G401 (cell line): ENCODE measurements around the gene KCNJ6. TPM values are rescaled to one million over a fixed set of nuclear protein-coding genes. Genes with fewer than 3 reads are reported as not detected.
A peak's percentile ranks its signal among the peaks of the same experiment; 100 is the strongest.

Experiments
- DNase-seq: peaks from one replicate; pipeline ENCODE4 v3.0.0-alpha.2; 2015; ENCODE audit warnings: low spot score
- in situ Hi-C: cut with HindIII; loops from 2 replicates; pipeline ENCODE4 v1.10.0; 2016; ENCODE audit warnings: low sequenced_read_pairs, mixed read lengths
- total RNA-seq: library from RNA; depleted of rRNA; stranded (reverse); fragments of >200 nt; shearing (Covaris generic); gene quantifications from 2 replicates; pipeline ENCODE4 v1.2.3, GENCODE V29; 2014

KCNJ6 gene
- total RNA-seq, 1 experiment from 2014 or later: not detected

GRCh38 chr21:37571442-37571841 is 344.8 kb downstream of the KCNJ6 start:
- in situ Hi-C loops: no loop called here
- no peak for DNase-seq

GRCh38 chr21:37568916-37569315 is 347.3 kb downstream of the KCNJ6 start:
- in situ Hi-C loops: no loop called here
- DNase-seq: no peak

- in situ Hi-C loops: no loop called here
- DNase-seq: no peak
Measured at GRCh38 chr21:37568415-37568814, 347.8 kb downstream of the KCNJ6 start.

GRCh38 chr21:37566790-37567615 is 349.3 kb downstream of the KCNJ6 start:
- in situ Hi-C loops: no loop called here
- DNase-seq: no peak

GRCh38 chr21:37565530-37566223 is 350.6 kb downstream of the KCNJ6 start:
- peak; percentile 14 for DNase-seq

GRCh38 chr21:37564924-37565529 is 351.2 kb downstream of the KCNJ6 start:
- in situ Hi-C loops: no loop called here
- no peak for DNase-seq

More at GRCh38 chr21:37565530-37566223, 350.6 kb downstream of the KCNJ6 start:
- in situ Hi-C loops: no loop called here

- DNase-seq: peak; percentile 85
- in situ Hi-C loops: no loop called here
Measured at GRCh38 chr21:37564341-37564923, 351.8 kb downstream of the KCNJ6 start.

GRCh38 chr21:37563641-37564340 is 352.5 kb downstream of the KCNJ6 start:
- in situ Hi-C loops: no loop called here
- DNase-seq: peak; percentile 93

- DNase-seq: peak; percentile 46
- in situ Hi-C loops: no loop called here
Measured at GRCh38 chr21:37562920-37563640, 353.2 kb downstream of the KCNJ6 start.

- in situ Hi-C loops: no loop called here
- no peak for DNase-seq
Measured at GRCh38 chr21:37561941-37562919, 354.0 kb downstream of the KCNJ6 start.

- no peak for DNase-seq
Measured at GRCh38 chr21:37561506-37561905, 354.8 kb downstream of the KCNJ6 start.

GRCh38 chr21:37560385-37560784 is 355.9 kb downstream of the KCNJ6 start:
- in situ Hi-C loops: no loop called here
- no peak for DNase-seq

More at GRCh38 chr21:37561506-37561905, 354.8 kb downstream of the KCNJ6 start:
- in situ Hi-C loops: no loop called here

- in situ Hi-C loops: no loop called here
- no peak for DNase-seq
Measured at GRCh38 chr21:37558676-37559211, 357.5 kb downstream of the KCNJ6 start.
